Measurements from ENCODE around the gene FAM124B.

The FAM124B gene, protein sequence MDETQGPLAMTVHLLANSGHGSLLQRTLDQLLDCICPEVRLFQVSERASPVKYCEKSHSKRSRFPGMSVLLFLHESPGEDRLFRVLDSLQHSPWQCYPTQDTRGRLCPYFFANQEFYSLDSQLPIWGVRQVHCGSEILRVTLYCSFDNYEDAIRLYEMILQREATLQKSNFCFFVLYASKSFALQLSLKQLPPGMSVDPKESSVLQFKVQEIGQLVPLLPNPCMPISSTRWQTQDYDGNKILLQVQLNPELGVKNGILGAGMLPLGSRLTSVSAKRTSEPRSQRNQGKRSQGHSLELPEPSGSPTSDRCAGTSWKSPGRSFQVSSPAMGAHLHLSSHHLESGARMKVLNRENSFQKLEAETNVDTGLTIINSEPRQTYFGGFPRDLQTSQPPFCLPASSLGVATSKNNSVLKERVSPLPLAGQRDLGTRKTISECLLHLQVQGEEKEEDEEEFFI

DNA sequence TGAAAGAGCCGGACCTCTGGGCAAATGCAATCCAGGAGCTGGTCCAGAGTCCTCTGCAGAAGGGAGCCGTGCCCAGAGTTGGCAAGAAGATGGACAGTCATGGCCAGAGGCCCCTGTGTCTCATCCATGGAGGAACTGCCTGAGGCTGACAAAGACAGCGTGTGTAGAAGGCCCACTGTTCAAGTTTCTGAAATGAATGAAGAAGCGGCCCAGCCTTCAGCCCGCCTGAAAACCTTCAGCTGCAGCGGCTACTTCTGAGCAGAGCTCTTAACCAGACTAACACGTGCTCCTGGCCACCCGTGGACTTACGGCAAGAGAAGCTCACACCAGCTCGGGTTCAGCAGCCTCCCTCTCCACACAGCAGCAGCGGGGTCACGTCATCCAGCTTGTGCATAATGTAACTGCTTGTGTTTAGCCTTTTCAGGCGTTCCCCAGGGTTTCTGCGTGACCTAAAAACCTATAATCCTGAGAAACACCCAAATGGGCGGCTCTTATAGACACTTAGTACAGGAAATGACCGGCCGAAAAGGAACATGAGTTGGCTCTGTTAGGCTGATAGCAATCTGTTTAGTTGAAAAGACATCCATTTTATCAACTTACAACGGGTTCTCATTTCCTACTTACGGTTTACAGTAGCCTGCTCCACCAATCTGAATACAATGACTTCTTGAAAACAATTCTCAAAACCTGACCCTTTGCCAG lies at the start of gene FAM124B:
Gene FAM124B, minus strand, starts transcription at position 467 of the 702 bp plus-strand sequence. Its CDS starts 339 bp downstream, at position 128.
- H3K9me3 Mint-ChIP-seq = no peaks in the 10 kb centered on the region
- H3K27me3 Mint-ChIP-seq = peaks cover 2% of the 10 kb centered on the region
- no peaks in the 10 kb centered on the region for H3K36me3 Mint-ChIP-seq
- H3K4me3 Mint-ChIP-seq = peak within 1 kb of the TSS; percentile 74
- H3K27ac Mint-ChIP-seq = no peak within 1 kb of the TSS
- peaks cover 11% of the 10 kb centered on the region for H3K4me1 Mint-ChIP-seq

DNA sequence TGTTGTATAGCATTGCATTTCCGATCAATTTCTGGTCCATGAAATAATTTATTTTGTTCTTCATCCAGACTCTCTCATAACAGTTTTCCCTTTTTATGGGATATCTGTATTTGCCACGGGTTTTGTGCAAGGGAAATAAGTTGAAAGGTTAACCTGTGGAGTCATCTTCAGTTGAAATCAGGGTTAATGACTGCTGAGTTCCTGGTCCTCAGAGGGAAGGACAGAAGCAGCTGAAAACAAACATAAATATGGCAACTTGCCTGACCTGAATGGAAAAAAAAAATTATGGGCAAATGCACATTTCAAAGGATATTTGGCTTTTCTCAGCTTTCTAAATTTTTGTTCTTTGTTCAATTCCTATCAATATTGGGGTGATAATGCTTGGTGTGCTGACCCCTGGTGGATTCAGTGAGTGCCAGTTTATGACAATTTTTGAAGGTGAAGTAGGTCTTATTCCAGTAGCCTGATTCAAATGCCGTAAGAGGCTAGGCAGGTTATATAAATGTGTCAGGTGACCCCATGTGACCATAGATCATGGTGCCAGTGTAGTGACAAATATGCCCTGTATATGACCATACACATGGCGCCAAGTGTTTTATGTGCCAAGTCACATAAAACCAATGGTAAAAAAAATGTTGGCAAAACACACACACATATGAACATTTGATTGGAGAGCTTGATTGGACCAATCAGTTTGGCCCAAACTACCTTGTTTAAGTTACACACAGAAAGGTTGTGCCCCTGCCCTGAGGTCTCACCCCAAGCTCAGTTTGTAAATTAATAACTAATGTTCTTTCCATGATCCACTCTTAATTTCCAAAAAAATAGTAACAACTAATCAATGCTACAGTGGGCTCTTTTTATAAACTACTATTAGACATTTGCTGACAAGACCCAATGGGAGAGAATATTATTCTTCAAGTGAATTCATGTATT lies 47.6 kb upstream of the FAM124B start:
- no peak overlapping the region for H3K4me3 Mint-ChIP-seq
- no peaks in the 10 kb centered on the region for H3K9me3 Mint-ChIP-seq
- H3K4me1 Mint-ChIP-seq = no peaks in the 10 kb centered on the region
- peaks cover 4% of the 10 kb centered on the region for H3K27me3 Mint-ChIP-seq
- H3K36me3 Mint-ChIP-seq = no peaks in the 10 kb centered on the region
- H3K27ac Mint-ChIP-seq = no peak overlapping the region

DNA sequence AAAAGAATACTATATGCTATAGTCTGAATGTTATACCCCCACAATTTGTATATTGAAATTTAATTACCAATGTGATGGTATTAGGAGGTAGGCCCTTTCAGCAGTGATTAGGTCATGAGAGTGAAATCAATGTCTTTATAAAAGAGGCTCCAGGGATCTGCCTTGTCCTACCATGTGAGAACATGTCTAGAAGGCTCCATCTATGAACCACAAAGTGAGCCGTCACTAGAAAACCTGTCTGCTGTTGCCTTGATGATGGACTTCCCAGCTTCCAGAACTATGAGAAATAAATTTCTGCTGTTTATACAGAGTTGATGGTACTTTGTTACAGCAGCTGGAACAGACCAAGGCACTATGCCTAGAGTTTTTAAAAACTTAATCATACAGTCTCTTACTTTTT lies 46.3 kb upstream of the FAM124B start:
- Mint-ChIP-seq H3K36me3 (no peaks in the 10 kb centered on the region), H3K9me3 (no peaks in the 10 kb centered on the region), H3K4me1 (peaks cover 7% of the 10 kb centered on the region), H3K4me3 (no peak overlapping the region), H3K27ac (no peak overlapping the region), H3K27me3 (peaks cover 13% of the 10 kb centered on the region)

DNA sequence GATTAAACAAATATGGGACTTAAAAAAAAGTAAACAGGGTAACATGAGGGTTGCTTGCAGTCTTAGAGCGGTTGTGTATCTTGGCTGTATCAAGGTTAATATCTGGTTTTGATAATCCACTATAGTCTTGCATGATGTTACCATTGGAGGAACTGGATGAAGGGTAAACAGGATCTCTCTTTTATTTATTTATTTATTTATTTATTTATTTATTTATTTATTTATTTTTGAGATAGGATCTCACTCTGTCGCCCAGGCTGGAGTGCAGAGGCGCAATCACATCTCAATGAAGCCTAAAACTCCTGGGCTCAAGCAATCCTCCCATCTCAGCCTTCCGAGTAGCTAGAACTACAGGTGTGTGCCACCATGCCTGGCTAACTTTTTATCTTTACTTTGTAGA lies 42.9 kb upstream of the FAM124B start:
- Mint-ChIP-seq H3K9me3 (no peaks in the 10 kb centered on the region), H3K4me1 (peaks cover 20% of the 10 kb centered on the region), H3K27me3 (peaks cover 31% of the 10 kb centered on the region), H3K4me3 (no peak overlapping the region), H3K36me3 (peaks cover 1% of the 10 kb centered on the region), H3K27ac (no peak overlapping the region)

- H3K27ac Mint-ChIP-seq = no peak overlapping the region
- H3K9me3 Mint-ChIP-seq = no peaks in the 10 kb centered on the region
- H3K4me1 Mint-ChIP-seq = peaks cover 20% of the 10 kb centered on the region
- H3K27me3 Mint-ChIP-seq = peaks cover 32% of the 10 kb centered on the region
- H3K4me3 Mint-ChIP-seq = peak overlapping the region; percentile 61
- H3K36me3 Mint-ChIP-seq = peaks cover 1% of the 10 kb centered on the region
Measured at GRCh38 chr2:224444021-224444420, 42.1 kb upstream of the FAM124B start.

DNA sequence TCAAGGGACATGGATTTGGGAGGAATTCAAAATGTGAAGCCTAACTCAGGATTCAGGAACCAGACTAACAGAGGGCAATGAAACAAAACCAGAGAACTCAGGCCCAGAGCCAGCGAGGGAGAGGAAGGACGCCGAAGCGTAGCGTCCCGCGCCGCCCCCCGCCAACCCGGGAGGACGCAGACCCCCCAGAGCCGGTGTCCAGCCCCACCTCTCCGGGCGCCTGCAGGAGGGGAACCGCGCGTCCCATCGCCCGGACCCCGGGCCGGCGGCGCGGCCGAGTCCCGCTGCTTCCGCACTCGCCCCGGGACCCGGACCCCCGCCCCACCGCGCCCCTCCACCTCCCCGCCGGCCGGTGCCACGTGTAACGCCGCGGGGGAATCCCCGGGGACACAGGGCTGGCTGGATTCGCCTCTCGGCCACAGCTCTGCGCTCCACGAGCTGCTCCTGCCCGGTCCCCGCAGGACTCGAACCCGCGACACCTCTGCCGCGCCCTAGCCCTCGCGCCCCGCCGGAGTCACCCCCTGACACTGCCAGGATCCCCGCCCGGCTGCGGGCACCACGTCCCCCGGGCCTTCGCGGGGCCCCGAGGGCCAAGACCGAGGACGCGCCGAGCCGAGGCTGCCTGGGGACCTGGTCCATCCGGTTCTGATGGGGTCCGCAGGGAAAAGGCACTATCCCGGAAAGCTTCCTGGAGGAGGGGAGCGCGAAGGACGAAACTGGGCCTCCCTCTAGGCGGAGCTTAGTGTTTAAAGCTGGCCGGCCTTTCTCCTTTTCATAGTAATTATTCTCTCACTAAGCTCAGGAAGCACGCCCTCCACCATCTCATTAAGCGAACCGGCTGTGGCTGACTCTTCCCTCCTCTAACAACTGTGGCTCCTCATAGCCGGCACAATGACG lies 40.4 kb upstream of the FAM124B start:
- H3K4me3 Mint-ChIP-seq = peak overlapping the region; percentile 81
- H3K36me3 Mint-ChIP-seq = peaks cover 1% of the 10 kb centered on the region
- H3K4me1 Mint-ChIP-seq = peaks cover 20% of the 10 kb centered on the region
- peaks cover 38% of the 10 kb centered on the region for H3K27me3 Mint-ChIP-seq
- no peaks in the 10 kb centered on the region for H3K9me3 Mint-ChIP-seq
- peak overlapping the region; percentile 46 for H3K27ac Mint-ChIP-seq

DNA sequence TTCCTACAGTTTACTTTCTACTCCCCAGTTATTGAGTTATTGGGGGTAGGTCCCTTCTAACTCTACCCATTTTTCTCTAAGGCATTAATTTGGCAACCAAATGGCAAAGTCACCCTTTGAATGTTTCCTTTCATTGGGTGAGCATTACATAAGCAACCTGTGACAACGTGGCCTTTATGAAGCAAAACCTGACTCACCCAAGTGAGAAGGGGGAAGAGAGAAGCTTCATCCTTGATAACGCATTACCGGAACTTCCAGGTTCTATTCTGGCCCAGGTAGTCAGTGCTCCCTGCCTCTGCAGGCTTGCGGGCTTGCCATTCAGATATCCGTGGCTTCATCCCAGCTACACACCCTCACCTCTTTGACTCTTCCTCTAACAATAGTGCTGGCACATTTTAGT lies 39.1 kb upstream of the FAM124B start:
- H3K4me3 Mint-ChIP-seq = peak overlapping the region; percentile 81
- H3K36me3 Mint-ChIP-seq = peaks cover 1% of the 10 kb centered on the region
- H3K27me3 Mint-ChIP-seq = peaks cover 38% of the 10 kb centered on the region

GRCh38 chr2:224438726-224439125 lies 36.8 kb upstream of the FAM124B start:
- Mint-ChIP-seq H3K36me3 (peaks cover 1% of the 10 kb centered on the region), H3K4me1 (peaks cover 18% of the 10 kb centered on the region), H3K27me3 (peaks cover 31% of the 10 kb centered on the region), H3K9me3 (no peaks in the 10 kb centered on the region), H3K27ac (no peak overlapping the region), H3K4me3 (no peak overlapping the region)

More for the DNA sequence above, 39.1 kb upstream of the FAM124B start:
- Mint-ChIP-seq H3K27ac (no peak overlapping the region), H3K4me1 (peaks cover 20% of the 10 kb centered on the region), H3K9me3 (no peaks in the 10 kb centered on the region)

DNA sequence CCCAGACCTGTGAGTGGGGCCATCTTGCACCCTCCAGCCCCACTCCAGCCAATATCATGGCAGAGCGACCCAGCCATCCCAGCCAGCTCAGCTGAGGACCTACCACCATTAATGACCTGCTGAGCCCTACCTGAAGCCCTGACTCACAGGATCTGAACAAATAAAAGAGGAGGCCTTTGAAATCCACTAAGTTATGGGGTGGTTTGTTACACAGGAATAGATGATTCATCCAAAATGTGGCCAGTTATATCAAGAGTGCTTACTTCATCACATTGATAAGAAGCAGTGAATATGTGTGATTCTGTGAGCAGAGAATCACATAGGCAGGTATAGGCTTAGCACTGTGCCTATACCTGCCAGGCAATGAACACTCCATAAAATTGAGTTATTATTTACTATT lies 34.7 kb upstream of the FAM124B start:
- H3K4me3 Mint-ChIP-seq = no peak overlapping the region
- no peak overlapping the region for H3K27ac Mint-ChIP-seq
- peaks cover 6% of the 10 kb centered on the region for H3K4me1 Mint-ChIP-seq
- H3K9me3 Mint-ChIP-seq = no peaks in the 10 kb centered on the region
- H3K27me3 Mint-ChIP-seq = peaks cover 20% of the 10 kb centered on the region
- H3K36me3 Mint-ChIP-seq = no peaks in the 10 kb centered on the region

DNA sequence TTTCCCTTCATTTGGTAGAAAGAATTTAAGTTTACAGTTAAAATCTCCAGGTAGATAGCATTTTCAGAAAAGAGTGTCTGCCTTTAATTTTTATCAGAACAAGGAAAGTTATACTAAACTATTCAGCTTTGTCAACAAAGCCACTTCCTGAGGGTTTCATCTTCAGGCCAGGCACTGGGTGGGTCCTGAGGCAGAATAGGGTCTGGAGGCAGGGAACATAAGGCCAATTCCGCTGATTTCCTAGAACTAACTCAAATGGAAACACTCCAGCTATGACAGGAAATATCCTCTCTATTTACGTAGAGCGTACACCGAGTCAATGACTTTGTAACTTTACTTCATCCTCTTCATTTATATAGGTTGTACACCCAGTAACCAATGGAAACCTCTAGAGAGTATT lies 32.7 kb upstream of the FAM124B start:
- H3K27me3 Mint-ChIP-seq = peaks cover 8% of the 10 kb centered on the region

DNA sequence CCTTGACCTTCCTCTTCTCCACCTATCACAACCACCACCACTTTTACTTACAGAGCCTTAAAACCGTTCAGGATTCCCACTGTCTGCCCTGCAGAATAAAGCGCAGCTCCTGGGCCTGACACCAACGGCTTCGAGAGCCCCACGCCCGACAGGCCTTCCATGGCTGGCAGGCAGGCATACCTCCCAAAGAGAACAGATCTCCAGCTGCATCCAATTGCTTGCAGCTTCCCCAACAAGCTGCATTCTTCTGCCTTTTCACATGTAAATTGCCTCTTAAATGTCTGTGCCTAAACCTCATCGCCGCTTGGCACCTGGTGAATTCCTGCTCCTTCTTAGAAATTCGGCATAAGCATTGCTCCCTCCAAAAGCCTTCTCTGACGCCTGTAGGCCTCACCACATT lies 31.5 kb upstream of the FAM124B start:
- Mint-ChIP-seq H3K36me3 (no peaks in the 10 kb centered on the region), H3K4me3 (no peak overlapping the region), H3K27me3 (peaks cover 2% of the 10 kb centered on the region), H3K27ac (no peak overlapping the region), H3K9me3 (no peaks in the 10 kb centered on the region), H3K4me1 (no peaks in the 10 kb centered on the region)

More for the DNA sequence above, 32.7 kb upstream of the FAM124B start:
- Mint-ChIP-seq H3K4me3 (no peak overlapping the region), H3K4me1 (no peaks in the 10 kb centered on the region), H3K27ac (no peak overlapping the region), H3K9me3 (no peaks in the 10 kb centered on the region), H3K36me3 (no peaks in the 10 kb centered on the region)

- Mint-ChIP-seq H3K9me3 (no peaks in the 10 kb centered on the region), H3K4me1 (no peaks in the 10 kb centered on the region), H3K27me3 (peaks cover 1% of the 10 kb centered on the region), H3K36me3 (no peaks in the 10 kb centered on the region), H3K27ac (no peak overlapping the region), H3K4me3 (no peak overlapping the region)
Measured at GRCh38 chr2:224432003-224432579, 30.2 kb upstream of the FAM124B start.

- H3K36me3 Mint-ChIP-seq = peaks cover 2% of the 10 kb centered on the region
- no peak overlapping the region for H3K4me3 Mint-ChIP-seq
- H3K27ac Mint-ChIP-seq = no peak overlapping the region
- no peaks in the 10 kb centered on the region for H3K9me3 Mint-ChIP-seq
- no peaks in the 10 kb centered on the region for H3K4me1 Mint-ChIP-seq
- peaks cover 2% of the 10 kb centered on the region for H3K27me3 Mint-ChIP-seq
Measured at GRCh38 chr2:224429441-224429810, 27.5 kb upstream of the FAM124B start.

- Mint-ChIP-seq H3K27ac (no peak overlapping the region), H3K27me3 (peaks cover 2% of the 10 kb centered on the region), H3K4me3 (no peak overlapping the region), H3K9me3 (no peaks in the 10 kb centered on the region), H3K4me1 (no peaks in the 10 kb centered on the region), H3K36me3 (peaks cover 2% of the 10 kb centered on the region)
Measured at GRCh38 chr2:224428787-224429440, 27.0 kb upstream of the FAM124B start.
